GM23338 (cell line): ENCODE data around the gene LDHB. TPM values are rescaled to one million over a fixed set of nuclear protein-coding genes. Genes with fewer than 3 reads are reported as not detected.

Experiments
- ATAC-seq: fragments of 200-7000 bp; cut with Tn5 transposase; 3 replicates; pipeline ENCODE4 v1.9.1; 2020
- DNase-seq: peaks from one replicate; pipeline ENCODE4 v3.0.0-alpha.2; 2015; ENCODE audit warnings: low spot score
- H2AFZ ChIP-seq: fragments of 200-600 bp; sonication (generic); 2 replicates; pipeline ENCODE4 v1.8.0; 2016; ENCODE audit warnings: antibody characterized with exemption, mild to moderate bottlenecking, moderate library complexity
- H3F3A ChIP-seq: fragments of 200-600 bp; sonication (generic); replicated peaks from 2 replicates; pipeline ENCODE4 v1.8.0; 2017; ENCODE audit warnings: antibody characterized with exemption, mixed run types, low read depth
- H3K27ac ChIP-seq: fragments of 200-600 bp; sonication (generic); 2 replicates; pipeline ENCODE4 v1.6.1; 2016; ENCODE audit warnings: low read depth
- H3K27me3 ChIP-seq: fragments of 200-600 bp; sonication (generic); 2 replicates; pipeline ENCODE4 v1.8.0; 2016; ENCODE audit warnings: mild to moderate bottlenecking, mixed run types, moderate library complexity; ENCODE audit not compliant: insufficient read depth
- H3K36me3 ChIP-seq: fragments of 200-600 bp; sonication (generic); 2 replicates; pipeline ENCODE4 v1.8.0; 2016; ENCODE audit warnings: mild to moderate bottlenecking; ENCODE audit not compliant: insufficient read depth
- H3K4me1 ChIP-seq: fragments of 200-600 bp; sonication (generic); 2 replicates; pipeline ENCODE4 v1.8.0; 2016; ENCODE audit warnings: mild to moderate bottlenecking, moderate library complexity; ENCODE audit not compliant: insufficient read depth
- H3K4me2 ChIP-seq: fragments of 200-600 bp; sonication (generic); 2 replicates; pipeline ENCODE4 v1.7.1; 2017; ENCODE audit warnings: mixed run types
- H3K4me3 ChIP-seq: fragments of 200-600 bp; sonication (generic); 2 replicates; pipeline ENCODE4 v1.6.1; 2016; ENCODE audit warnings: mixed run types
- H3K79me2 ChIP-seq: fragments of 200-600 bp; sonication (generic); replicated peaks from 2 replicates; pipeline ENCODE4 v1.8.0; 2017; ENCODE audit warnings: mild to moderate bottlenecking; ENCODE audit not compliant: insufficient read depth
- H3K9me2 ChIP-seq: fragments of 200-600 bp; sonication (generic); 2 replicates; pipeline ENCODE4 v1.8.0; 2017; ENCODE audit not compliant: insufficient read depth
- H4K20me1 ChIP-seq: fragments of 200-600 bp; sonication (generic); replicated peaks from 2 replicates; pipeline ENCODE4 v1.8.0; 2017; ENCODE audit warnings: mild to moderate bottlenecking; ENCODE audit not compliant: insufficient read depth
- H3K27ac Mint-ChIP-seq: 2 replicates; pipeline ENCODE4 v1.8.0; 2020; ENCODE audit warnings: inconsistent platforms, mild to moderate bottlenecking, moderate library complexity, mixed read lengths
- H3K27me3 Mint-ChIP-seq: 3 replicates; pipeline ENCODE4 v1.8.0; 2022; ENCODE audit warnings: low read depth, mild to moderate bottlenecking, moderate library complexity, mixed read lengths, inconsistent platforms; ENCODE audit not compliant: insufficient read depth, poor library complexity
- H3K36me3 Mint-ChIP-seq: 3 replicates; pipeline ENCODE4 v1.8.0; 2021; ENCODE audit warnings: low read depth, mild to moderate bottlenecking, inconsistent platforms, moderate library complexity, mixed read lengths
- H3K4me1 Mint-ChIP-seq: 3 replicates; pipeline ENCODE4 v1.8.0; 2020; ENCODE audit warnings: mild to moderate bottlenecking, inconsistent platforms, mixed read lengths
- H3K4me3 Mint-ChIP-seq: 3 replicates; pipeline ENCODE4 v1.8.0; 2021; ENCODE audit warnings: moderate library complexity, mild to moderate bottlenecking, inconsistent platforms, mixed read lengths
- H3K9me3 Mint-ChIP-seq: 3 replicates; pipeline ENCODE4 v1.8.0; 2020; ENCODE audit warnings: moderate library complexity, mild to moderate bottlenecking, inconsistent platforms, mixed read lengths
- CREB1 ChIP-seq: fragments of 250-450 bp; sonication (Bioruptor Pico); IDR thresholded peaks from 2 replicates; pipeline ENCODE4 v1.5.0; 2020; ENCODE audit warnings: low read depth, mild to moderate bottlenecking, moderate library complexity
- EZH2 ChIP-seq: fragments of 200-600 bp; sonication (generic); IDR thresholded peaks from one replicate; pipeline ENCODE4 v1.8.0; 2017; ENCODE audit warnings: antibody characterized with exemption, mild to moderate bottlenecking, low read depth; ENCODE audit not compliant: unreplicated experiment
- EZH2phosphoT487 ChIP-seq: fragments of 200-600 bp; sonication (generic); IDR thresholded peaks from one replicate; pipeline ENCODE4 v1.8.1; 2018; ENCODE audit warnings: antibody characterized with exemption; ENCODE audit not compliant: unreplicated experiment
- JUNB ChIP-seq: IDR thresholded peaks from one replicate; pipeline ENCODE4 v1.6.1; 2016; ENCODE audit warnings: antibody characterized with exemption; ENCODE audit not compliant: unreplicated experiment
- NANOG ChIP-seq: IDR thresholded peaks from 2 replicates; pipeline ENCODE4 v1.6.1; 2016; ENCODE audit warnings: antibody characterized with exemption, borderline replicate concordance
- STAT1 ChIP-seq: IDR thresholded peaks from one replicate; pipeline ENCODE4 v1.6.1; 2016; ENCODE audit warnings: antibody characterized with exemption; ENCODE audit not compliant: unreplicated experiment
- ZNF331 ChIP-seq: fragments of 250-450 bp; sonication (Bioruptor Pico); IDR thresholded peaks from 2 replicates; pipeline ENCODE4 v1.5.0; 2020; ENCODE audit warnings: low read depth, mild to moderate bottlenecking, moderate library complexity
- polyA plus RNA-seq: library from polyadenylated mRNA; unstranded; fragments of >200 nt; fragmentation: Nextera tagmentation; extraction: Ambion mirVana; gene quantifications from 2 replicates; pipeline ENCODE4 v1.2.1, GENCODE V29; 2016
- total RNA-seq: library from RNA; depleted of rRNA; stranded (reverse); fragments of >200 nt; shearing (Covaris generic); gene quantifications from 2 replicates; pipeline ENCODE4 v1.2.3, GENCODE V29; 2014
- TF ChIP-seq, protein P1 (sequence below): fragments of 250-450 bp; sonication (Bioruptor Pico); IDR thresholded peaks from 2 replicates; pipeline ENCODE4 v1.5.0; 2020; ENCODE audit warnings: mild to moderate bottlenecking, moderate library complexity
- TF ChIP-seq, protein P2 (sequence below), 2 experiments: fragments of 200-600 bp in 1 of 2; sonication (generic) in 1 of 2; conservative IDR thresholded peaks; 2 replicates each; pipeline versions ENCODE4 v1.5.1 to v1.6.1; 2016 to 2017; ENCODE audit warnings: antibody characterized with exemption in 2 of 2, low read depth in 2 of 2, mild to moderate bottlenecking in 2 of 2, moderate library complexity in 1 of 2
- TF ChIP-seq, protein P3 (sequence below): IDR thresholded peaks from one replicate; pipeline ENCODE4 v1.6.1; 2018; ENCODE audit warnings: antibody characterized with exemption; ENCODE audit not compliant: unreplicated experiment
- TF ChIP-seq, protein P4 (sequence below): IDR thresholded peaks from 2 replicates; pipeline ENCODE4 v1.6.1; 2016; ENCODE audit warnings: antibody characterized with exemption

LDHB gene
- total and polyA plus RNA-seq, 2 experiments from 2014 or later: 1,537 to 1,990 TPM

DNA sequence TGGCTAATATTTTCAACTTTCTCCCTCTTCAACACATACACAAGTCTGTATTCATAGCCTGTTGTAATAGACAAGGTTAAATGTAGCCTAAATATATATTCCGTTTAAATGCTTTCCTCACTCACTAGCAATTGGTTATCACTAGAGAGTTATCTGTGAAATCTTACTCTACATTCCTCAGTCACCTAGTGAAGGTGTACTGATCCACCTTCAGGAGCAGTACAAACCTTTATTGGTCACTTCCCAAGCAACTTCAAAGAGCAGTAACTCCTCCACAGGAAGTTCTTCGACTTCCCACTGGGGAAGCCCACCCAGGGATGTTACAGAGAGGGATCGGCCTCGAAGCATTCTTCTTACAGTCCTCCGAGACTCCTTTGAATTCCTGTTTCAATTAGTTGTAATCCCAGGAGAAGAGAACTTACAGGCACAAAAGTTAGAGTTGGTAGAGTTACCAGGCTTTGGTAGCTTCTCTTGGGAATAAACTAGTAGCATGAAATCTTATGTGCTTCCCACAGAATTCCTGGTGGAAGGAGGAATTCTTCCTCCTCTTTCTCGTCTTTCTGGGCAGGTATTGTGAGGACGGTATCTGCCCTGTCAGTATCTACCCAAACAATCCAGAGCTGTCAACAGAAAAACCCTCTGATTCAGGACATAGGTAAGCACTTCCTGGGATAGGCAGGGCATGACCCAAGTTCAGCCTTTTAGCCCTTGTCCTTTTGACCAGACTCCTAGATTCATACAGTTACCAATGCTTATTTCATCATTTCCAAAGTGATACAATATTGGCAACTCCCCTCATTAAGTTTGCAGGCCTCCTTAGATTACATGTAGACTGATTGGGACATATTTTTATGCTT is 53.2 kb downstream of the LDHB start, which contains the start of gene GYS2 (continued):
- TF ChIP-seq, protein P1, sequence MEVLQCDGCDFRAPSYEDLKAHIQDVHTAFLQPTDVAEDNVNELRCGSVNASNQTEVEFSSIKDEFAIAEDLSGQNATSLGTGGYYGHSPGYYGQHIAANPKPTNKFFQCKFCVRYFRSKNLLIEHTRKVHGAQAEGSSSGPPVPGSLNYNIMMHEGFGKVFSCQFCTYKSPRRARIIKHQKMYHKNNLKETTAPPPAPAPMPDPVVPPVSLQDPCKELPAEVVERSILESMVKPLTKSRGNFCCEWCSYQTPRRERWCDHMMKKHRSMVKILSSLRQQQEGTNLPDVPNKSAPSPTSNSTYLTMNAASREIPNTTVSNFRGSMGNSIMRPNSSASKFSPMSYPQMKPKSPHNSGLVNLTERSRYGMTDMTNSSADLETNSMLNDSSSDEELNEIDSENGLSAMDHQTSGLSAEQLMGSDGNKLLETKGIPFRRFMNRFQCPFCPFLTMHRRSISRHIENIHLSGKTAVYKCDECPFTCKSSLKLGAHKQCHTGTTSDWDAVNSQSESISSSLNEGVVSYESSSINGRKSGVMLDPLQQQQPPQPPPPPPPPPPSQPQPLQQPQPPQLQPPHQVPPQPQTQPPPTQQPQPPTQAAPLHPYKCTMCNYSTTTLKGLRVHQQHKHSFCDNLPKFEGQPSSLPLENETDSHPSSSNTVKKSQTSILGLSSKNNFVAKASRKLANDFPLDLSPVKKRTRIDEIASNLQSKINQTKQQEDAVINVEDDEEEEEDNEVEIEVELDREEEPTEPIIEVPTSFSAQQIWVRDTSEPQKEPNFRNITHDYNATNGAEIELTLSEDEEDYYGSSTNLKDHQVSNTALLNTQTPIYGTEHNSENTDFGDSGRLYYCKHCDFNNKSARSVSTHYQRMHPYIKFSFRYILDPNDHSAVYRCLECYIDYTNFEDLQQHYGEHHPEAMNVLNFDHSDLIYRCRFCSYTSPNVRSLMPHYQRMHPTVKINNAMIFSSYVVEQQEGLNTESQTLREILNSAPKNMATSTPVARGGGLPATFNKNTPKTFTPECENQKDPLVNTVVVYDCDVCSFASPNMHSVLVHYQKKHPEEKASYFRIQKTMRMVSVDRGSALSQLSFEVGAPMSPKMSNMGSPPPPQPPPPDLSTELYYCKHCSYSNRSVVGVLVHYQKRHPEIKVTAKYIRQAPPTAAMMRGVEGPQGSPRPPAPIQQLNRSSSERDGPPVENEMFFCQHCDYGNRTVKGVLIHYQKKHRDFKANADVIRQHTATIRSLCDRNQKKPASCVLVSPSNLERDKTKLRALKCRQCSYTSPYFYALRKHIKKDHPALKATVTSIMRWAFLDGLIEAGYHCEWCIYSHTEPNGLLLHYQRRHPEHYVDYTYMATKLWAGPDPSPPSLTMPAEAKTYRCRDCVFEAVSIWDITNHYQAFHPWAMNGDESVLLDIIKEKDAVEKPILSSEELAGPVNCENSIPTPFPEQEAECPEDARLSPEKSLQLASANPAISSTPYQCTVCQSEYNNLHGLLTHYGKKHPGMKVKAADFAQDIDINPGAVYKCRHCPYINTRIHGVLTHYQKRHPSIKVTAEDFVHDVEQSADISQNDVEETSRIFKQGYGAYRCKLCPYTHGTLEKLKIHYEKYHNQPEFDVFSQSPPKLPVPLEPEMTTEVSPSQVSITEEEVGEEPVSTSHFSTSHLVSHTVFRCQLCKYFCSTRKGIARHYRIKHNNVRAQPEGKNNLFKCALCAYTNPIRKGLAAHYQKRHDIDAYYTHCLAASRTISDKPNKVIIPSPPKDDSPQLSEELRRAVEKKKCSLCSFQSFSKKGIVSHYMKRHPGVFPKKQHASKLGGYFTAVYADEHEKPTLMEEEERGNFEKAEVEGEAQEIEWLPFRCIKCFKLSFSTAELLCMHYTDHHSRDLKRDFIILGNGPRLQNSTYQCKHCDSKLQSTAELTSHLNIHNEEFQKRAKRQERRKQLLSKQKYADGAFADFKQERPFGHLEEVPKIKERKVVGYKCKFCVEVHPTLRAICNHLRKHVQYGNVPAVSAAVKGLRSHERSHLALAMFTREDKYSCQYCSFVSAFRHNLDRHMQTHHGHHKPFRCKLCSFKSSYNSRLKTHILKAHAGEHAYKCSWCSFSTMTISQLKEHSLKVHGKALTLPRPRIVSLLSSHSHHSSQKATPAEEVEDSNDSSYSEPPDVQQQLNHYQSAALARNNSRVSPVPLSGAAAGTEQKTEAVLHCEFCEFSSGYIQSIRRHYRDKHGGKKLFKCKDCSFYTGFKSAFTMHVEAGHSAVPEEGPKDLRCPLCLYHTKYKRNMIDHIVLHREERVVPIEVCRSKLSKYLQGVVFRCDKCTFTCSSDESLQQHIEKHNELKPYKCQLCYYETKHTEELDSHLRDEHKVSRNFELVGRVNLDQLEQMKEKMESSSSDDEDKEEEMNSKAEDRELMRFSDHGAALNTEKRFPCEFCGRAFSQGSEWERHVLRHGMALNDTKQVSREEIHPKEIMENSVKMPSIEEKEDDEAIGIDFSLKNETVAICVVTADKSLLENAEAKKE (CRISPR knock-in tag): no peak
- no peak for TF ChIP-seq CREB1 (CRISPR knock-in tag)
- no peak for TF ChIP-seq NANOG
- TF ChIP-seq, protein P2, sequence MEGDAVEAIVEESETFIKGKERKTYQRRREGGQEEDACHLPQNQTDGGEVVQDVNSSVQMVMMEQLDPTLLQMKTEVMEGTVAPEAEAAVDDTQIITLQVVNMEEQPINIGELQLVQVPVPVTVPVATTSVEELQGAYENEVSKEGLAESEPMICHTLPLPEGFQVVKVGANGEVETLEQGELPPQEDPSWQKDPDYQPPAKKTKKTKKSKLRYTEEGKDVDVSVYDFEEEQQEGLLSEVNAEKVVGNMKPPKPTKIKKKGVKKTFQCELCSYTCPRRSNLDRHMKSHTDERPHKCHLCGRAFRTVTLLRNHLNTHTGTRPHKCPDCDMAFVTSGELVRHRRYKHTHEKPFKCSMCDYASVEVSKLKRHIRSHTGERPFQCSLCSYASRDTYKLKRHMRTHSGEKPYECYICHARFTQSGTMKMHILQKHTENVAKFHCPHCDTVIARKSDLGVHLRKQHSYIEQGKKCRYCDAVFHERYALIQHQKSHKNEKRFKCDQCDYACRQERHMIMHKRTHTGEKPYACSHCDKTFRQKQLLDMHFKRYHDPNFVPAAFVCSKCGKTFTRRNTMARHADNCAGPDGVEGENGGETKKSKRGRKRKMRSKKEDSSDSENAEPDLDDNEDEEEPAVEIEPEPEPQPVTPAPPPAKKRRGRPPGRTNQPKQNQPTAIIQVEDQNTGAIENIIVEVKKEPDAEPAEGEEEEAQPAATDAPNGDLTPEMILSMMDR (conservative IDR thresholded peaks at IDR 0.05; ENCODE audit: low read depth in 2 of 2): no peak

DNA sequence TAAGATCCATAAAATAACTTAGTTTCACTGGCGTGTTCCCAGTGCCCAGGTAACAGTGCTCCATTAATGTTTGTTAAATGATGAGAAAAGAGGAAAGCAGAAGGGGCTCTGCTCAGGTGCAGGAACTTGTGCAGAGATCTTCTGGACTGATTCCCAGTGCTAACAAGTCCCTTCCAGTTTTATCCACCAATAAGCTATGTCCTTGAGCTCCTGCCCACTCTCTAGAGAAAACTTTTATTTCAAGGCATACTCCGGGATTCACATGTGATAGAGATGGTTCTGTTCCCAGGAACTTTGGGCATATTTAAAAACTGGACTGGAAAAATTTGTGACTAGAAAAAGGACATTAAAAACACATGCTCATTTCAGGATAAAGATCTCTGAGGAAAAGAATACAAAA is 54.9 kb downstream of the LDHB start:
- Mint-ChIP-seq H3K27ac (no peak overlapping the region), H3K4me3 (no peak overlapping the region), H3K4me1 (peaks cover 5% of the 10 kb centered on the region; the same call in 2 of the 3 replicates), H3K9me3 (no peaks in the 10 kb centered on the region), H3K36me3 (no peaks in the 10 kb centered on the region), H3K27me3 (no peaks in the 10 kb centered on the region)
- Histone ChIP-seq H3F3A (no peaks in the 10 kb centered on the region), H3K4me3 (no peak overlapping the region), H3K4me2 (no peak overlapping the region), H3K36me3 (no peaks in the 10 kb centered on the region), H2AFZ (no peak overlapping the region), H3K9me2 (no peaks in the 10 kb centered on the region), H3K27me3 (no peaks in the 10 kb centered on the region), H4K20me1 (no peaks in the 10 kb centered on the region), H3K79me2 (no peaks in the 10 kb centered on the region), H3K4me1 (no peaks in the 10 kb centered on the region), H3K27ac (no peak overlapping the region)
- ATAC-seq (no peak), DNase-seq (no peak)
- TF ChIP-seq, protein P3, sequence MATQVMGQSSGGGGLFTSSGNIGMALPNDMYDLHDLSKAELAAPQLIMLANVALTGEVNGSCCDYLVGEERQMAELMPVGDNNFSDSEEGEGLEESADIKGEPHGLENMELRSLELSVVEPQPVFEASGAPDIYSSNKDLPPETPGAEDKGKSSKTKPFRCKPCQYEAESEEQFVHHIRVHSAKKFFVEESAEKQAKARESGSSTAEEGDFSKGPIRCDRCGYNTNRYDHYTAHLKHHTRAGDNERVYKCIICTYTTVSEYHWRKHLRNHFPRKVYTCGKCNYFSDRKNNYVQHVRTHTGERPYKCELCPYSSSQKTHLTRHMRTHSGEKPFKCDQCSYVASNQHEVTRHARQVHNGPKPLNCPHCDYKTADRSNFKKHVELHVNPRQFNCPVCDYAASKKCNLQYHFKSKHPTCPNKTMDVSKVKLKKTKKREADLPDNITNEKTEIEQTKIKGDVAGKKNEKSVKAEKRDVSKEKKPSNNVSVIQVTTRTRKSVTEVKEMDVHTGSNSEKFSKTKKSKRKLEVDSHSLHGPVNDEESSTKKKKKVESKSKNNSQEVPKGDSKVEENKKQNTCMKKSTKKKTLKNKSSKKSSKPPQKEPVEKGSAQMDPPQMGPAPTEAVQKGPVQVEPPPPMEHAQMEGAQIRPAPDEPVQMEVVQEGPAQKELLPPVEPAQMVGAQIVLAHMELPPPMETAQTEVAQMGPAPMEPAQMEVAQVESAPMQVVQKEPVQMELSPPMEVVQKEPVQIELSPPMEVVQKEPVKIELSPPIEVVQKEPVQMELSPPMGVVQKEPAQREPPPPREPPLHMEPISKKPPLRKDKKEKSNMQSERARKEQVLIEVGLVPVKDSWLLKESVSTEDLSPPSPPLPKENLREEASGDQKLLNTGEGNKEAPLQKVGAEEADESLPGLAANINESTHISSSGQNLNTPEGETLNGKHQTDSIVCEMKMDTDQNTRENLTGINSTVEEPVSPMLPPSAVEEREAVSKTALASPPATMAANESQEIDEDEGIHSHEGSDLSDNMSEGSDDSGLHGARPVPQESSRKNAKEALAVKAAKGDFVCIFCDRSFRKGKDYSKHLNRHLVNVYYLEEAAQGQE: no peak
- TF ChIP-seq STAT1 (no peak), EZH2 (no peak), ZNF331 (CRISPR knock-in tag) (no peak), EZH2phosphoT487 (no peak), NANOG (no peak), JUNB (no peak), CREB1 (CRISPR knock-in tag) (no peak)
- TF ChIP-seq, protein P4, sequence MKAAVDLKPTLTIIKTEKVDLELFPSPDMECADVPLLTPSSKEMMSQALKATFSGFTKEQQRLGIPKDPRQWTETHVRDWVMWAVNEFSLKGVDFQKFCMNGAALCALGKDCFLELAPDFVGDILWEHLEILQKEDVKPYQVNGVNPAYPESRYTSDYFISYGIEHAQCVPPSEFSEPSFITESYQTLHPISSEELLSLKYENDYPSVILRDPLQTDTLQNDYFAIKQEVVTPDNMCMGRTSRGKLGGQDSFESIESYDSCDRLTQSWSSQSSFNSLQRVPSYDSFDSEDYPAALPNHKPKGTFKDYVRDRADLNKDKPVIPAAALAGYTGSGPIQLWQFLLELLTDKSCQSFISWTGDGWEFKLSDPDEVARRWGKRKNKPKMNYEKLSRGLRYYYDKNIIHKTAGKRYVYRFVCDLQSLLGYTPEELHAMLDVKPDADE: no peak
